IPS-NIHi7 (cell line): ENCODE measurements around the gene PTTG2.
"Not testable (repeated sequence)": the region's sequence is repeated elsewhere in the genome, so short reads cannot be mapped to it uniquely, and the experiment has no call there.

Source experiments
- DNase-seq: peaks from one replicate; pipeline ENCODE4 v3.0.0; 2012; ENCODE audit warnings: mixed read lengths; ENCODE audit errors: extremely low spot score

Gene PTTG2

GRCh38 chr4:37960098-37960497 is at the start of gene PTTG2:
TSS of gene PTTG2 (plus strand) at chr4:37960398. CDS start at chr4:37960435, 37 bp downstream.
- no peak for DNase-seq

GRCh38 chr4:37914539-37914938 is 45.7 kb upstream of the PTTG2 start:
- no peak for DNase-seq

GRCh38 chr4:37917388-37917787 is 42.8 kb upstream of the PTTG2 start:
- DNase-seq = no peak

GRCh38 chr4:37918653-37919052 is 41.5 kb upstream of the PTTG2 start:
- DNase-seq = no peak

GRCh38 chr4:37922328-37922727 is 37.9 kb upstream of the PTTG2 start:
- no peak for DNase-seq

- DNase-seq = not testable (repeated sequence)
Observed at GRCh38 chr4:37923089-37923488, 37.1 kb upstream of the PTTG2 start.

- DNase-seq = no peak
Observed at GRCh38 chr4:37924946-37925345, 35.3 kb upstream of the PTTG2 start.

GRCh38 chr4:37927434-37927833 is 32.8 kb upstream of the PTTG2 start:
- DNase-seq = no peak

- DNase-seq = no peak
Observed at GRCh38 chr4:37928426-37929416, 31.5 kb upstream of the PTTG2 start.

GRCh38 chr4:37934096-37934495 is 26.1 kb upstream of the PTTG2 start:
- DNase-seq = no peak

- no peak for DNase-seq
Observed at GRCh38 chr4:37934609-37935008, 25.6 kb upstream of the PTTG2 start.

- DNase-seq = no peak
Observed at GRCh38 chr4:37935026-37935425, 25.2 kb upstream of the PTTG2 start.

GRCh38 chr4:37936889-37937498 is 23.2 kb upstream of the PTTG2 start:
- DNase-seq = no peak

- no peak for DNase-seq
Observed at GRCh38 chr4:37938208-37938607, 22.0 kb upstream of the PTTG2 start.

GRCh38 chr4:37946503-37947179 is 13.6 kb upstream of the PTTG2 start:
- DNase-seq = no peak

GRCh38 chr4:37948542-37948941 is 11.7 kb upstream of the PTTG2 start:
- DNase-seq = no peak

GRCh38 chr4:37949636-37950426 is 10.4 kb upstream of the PTTG2 start:
- DNase-seq = no peak

GRCh38 chr4:37951461-37952352 is 8.5 kb upstream of the PTTG2 start:
- no peak for DNase-seq

- DNase-seq = no peak
Observed at GRCh38 chr4:37953156-37953555, 7.0 kb upstream of the PTTG2 start.

GRCh38 chr4:37953620-37954293 is 6.4 kb upstream of the PTTG2 start:
- DNase-seq = no peak
